ENCODE results near the gene ZHX3.

- TF ChIP-seq, protein P1, sequence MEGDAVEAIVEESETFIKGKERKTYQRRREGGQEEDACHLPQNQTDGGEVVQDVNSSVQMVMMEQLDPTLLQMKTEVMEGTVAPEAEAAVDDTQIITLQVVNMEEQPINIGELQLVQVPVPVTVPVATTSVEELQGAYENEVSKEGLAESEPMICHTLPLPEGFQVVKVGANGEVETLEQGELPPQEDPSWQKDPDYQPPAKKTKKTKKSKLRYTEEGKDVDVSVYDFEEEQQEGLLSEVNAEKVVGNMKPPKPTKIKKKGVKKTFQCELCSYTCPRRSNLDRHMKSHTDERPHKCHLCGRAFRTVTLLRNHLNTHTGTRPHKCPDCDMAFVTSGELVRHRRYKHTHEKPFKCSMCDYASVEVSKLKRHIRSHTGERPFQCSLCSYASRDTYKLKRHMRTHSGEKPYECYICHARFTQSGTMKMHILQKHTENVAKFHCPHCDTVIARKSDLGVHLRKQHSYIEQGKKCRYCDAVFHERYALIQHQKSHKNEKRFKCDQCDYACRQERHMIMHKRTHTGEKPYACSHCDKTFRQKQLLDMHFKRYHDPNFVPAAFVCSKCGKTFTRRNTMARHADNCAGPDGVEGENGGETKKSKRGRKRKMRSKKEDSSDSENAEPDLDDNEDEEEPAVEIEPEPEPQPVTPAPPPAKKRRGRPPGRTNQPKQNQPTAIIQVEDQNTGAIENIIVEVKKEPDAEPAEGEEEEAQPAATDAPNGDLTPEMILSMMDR (IDR thresholded peaks at IDR 0.05) = no peak
- TF ChIP-seq POLR2A (IDR thresholded peaks at IDR 0.05) = no peak
Observed at GRCh38 chr20:41331731-41332130, 14.2 kb upstream of the ZHX3 start.

All from right lobe of liver (tissue), 4 donors.